Fibroblast of lung (primary cell): ENCODE measurements around the gene PCDHGB4. TPM values are rescaled to one million over a fixed set of nuclear protein-coding genes. Genes with fewer than 3 reads are reported as not detected.
"Not testable (repeated sequence)": the region's sequence is repeated elsewhere in the genome, so short reads cannot be mapped to it uniquely, and the experiment has no call there.

ENCODE experiments used
- DNase-seq, 2 donors: peaks; one replicate each; pipeline versions ENCODE4 v3.0.0 to v3.0.0-alpha.2; 2010; ENCODE audit warnings: low read depth in 2 of 2
- H2AFZ ChIP-seq: 2 replicates; pipeline ENCODE4 v1.5.1; 2012; ENCODE audit warnings: low read length, control low read depth, inconsistent platforms
- H3K27ac ChIP-seq: 2 replicates; pipeline ENCODE4 v1.5.1; 2011; ENCODE audit warnings: low read length, control low read depth; ENCODE audit not compliant: insufficient read depth
- H3K27me3 ChIP-seq: 2 replicates; pipeline ENCODE4 v1.5.1; 2011; ENCODE audit warnings: mild to moderate bottlenecking, low read length; ENCODE audit not compliant: control insufficient read depth, insufficient read depth
- H3K36me3 ChIP-seq: 2 replicates; pipeline ENCODE4 v1.5.1; 2011; ENCODE audit warnings: low read length; ENCODE audit not compliant: control insufficient read depth, insufficient read depth
- H3K4me1 ChIP-seq: 2 replicates; pipeline ENCODE4 v1.5.1; 2011; ENCODE audit warnings: low read length; ENCODE audit not compliant: control insufficient read depth, insufficient read depth; ENCODE audit errors: extremely low read depth
- H3K4me2 ChIP-seq: 2 replicates; pipeline ENCODE4 v1.5.1; 2011; ENCODE audit warnings: low read length, control low read depth; ENCODE audit not compliant: insufficient read depth; ENCODE audit errors: extremely low read depth
- H3K4me3 ChIP-seq, 4 experiments: fragments of 200-600 bp in 1 of 4; sonication (generic) in 1 of 4; replicated peaks in 1 of 4; 2 replicates each; pipeline ENCODE4 v1.5.1; 2011 to 2016; ENCODE audit warnings: low read length in 4 of 4, low read depth in 3 of 4, mild to moderate bottlenecking in 3 of 4, control low read depth in 2 of 4, inconsistent platforms in 1 of 4, mixed read lengths in 1 of 4; ENCODE audit not compliant: insufficient read depth in 1 of 4; ENCODE audit errors: control extremely low read depth in 1 of 4
- H3K79me2 ChIP-seq: 2 replicates; pipeline ENCODE4 v1.5.1; 2012; ENCODE audit warnings: mild to moderate bottlenecking, low read length, inconsistent platforms; ENCODE audit not compliant: control insufficient read depth, insufficient read depth
- H3K9ac ChIP-seq: 2 replicates; pipeline ENCODE4 v1.5.1; 2011; ENCODE audit warnings: mild to moderate bottlenecking, low read length, control low read depth; ENCODE audit not compliant: insufficient read depth
- H3K9me3 ChIP-seq: 2 replicates; pipeline ENCODE4 v1.5.1; 2012; ENCODE audit warnings: low read depth, low read length; ENCODE audit not compliant: control insufficient read depth, insufficient read depth
- H4K20me1 ChIP-seq: 2 replicates; pipeline ENCODE4 v1.5.1; 2011; ENCODE audit warnings: low read length; ENCODE audit not compliant: control insufficient read depth, insufficient read depth; ENCODE audit errors: extremely low read depth
- CTCF ChIP-seq, 2 donors: IDR thresholded peaks in 1 of 2; conservative IDR thresholded peaks in 1 of 2; 1 replicate in 1 of 2; 2 replicates in 1 of 2; pipeline ENCODE4 v1.5.1; 2011 to 2012; ENCODE audit warnings: low read length in 2 of 2, control low read depth in 1 of 2, inconsistent platforms in 1 of 2, low read depth in 1 of 2, mild to moderate bottlenecking in 1 of 2
- EZH2 ChIP-seq: IDR thresholded peaks from 2 replicates; pipeline ENCODE4 v1.5.1; 2012; ENCODE audit warnings: low read length, control low read depth, mild to moderate bottlenecking; ENCODE audit errors: missing control alignments
- polyA plus RNA-seq, 2 donors: library from polyadenylated mRNA; depleted of rRNA in 1 of 2; stranded (reverse) in 1 of 2; unstranded in 1 of 2; fragments of >200 nt; gene quantifications; 2 replicates each; pipeline ENCODE4 v1.2.1, GENCODE V29; 2011 to 2012; ENCODE audit warnings: missing spikeins in 1 of 2
- total RNA-seq: library from RNA; depleted of rRNA; stranded (reverse); fragments of >200 nt; gene quantifications from 2 replicates; pipeline ENCODE4 v1.2.1, GENCODE V29; 2014

PCDHGB4 gene
- total and polyA plus RNA-seq, 2 donors (not counting 1 experiment from before 2014, with no cell fraction given) = 13.3 to 18.3 TPM

GRCh38 chr5:141345327-141345726, 42.2 kb upstream of the PCDHGB4 start:
- TF ChIP-seq EZH2 = no peak
- TF ChIP-seq CTCF (conservative IDR thresholded peaks at IDR 0.05 in 1 of 2, IDR thresholded peaks at IDR 0.05 in 1 of 2; ENCODE audit: low read depth in 1 of 2, low read length in 2 of 2) = no peak
- H3K36me3 ChIP-seq = no peaks in the 10 kb centered on the region
- no peak overlapping the region for H3K27ac ChIP-seq
- no peaks in the 10 kb centered on the region for H4K20me1 ChIP-seq
- peaks cover 7% of the 10 kb centered on the region for H3K27me3 ChIP-seq
- no peak overlapping the region for H2AFZ ChIP-seq
- H3K4me3 ChIP-seq = no peak overlapping the region
- no peaks in the 10 kb centered on the region for H3K4me1 ChIP-seq
- no peak for DNase-seq
- no peak overlapping the region for H3K9ac ChIP-seq
- no peaks in the 10 kb centered on the region for H3K79me2 ChIP-seq
- no peak overlapping the region for H3K4me2 ChIP-seq
- H3K9me3 ChIP-seq = no peaks in the 10 kb centered on the region

- not testable (repeated sequence) for DNase-seq, H3K79me2 ChIP-seq, H3K9me3 ChIP-seq, H3K4me3 ChIP-seq, H3K27ac ChIP-seq, H2AFZ ChIP-seq, H3K4me1 ChIP-seq, H3K36me3 ChIP-seq, H4K20me1 ChIP-seq, H3K4me2 ChIP-seq, H3K9ac ChIP-seq
- peaks cover 10% of the 10 kb centered on the region for H3K27me3 ChIP-seq
Measured at GRCh38 chr5:141346017-141346416, 41.5 kb upstream of the PCDHGB4 start.

- Histone ChIP-seq H2AFZ (peak within 1 kb of the TSS; percentile 22), H3K27me3 (peaks cover 13% of the 10 kb centered on the region), H3K36me3 (no peaks in the 10 kb centered on the region), H3K79me2 (no peaks in the 10 kb centered on the region), H3K4me3 (peak within 1 kb of the TSS; percentile 21 to 50 (median 38)), H3K9me3 (no peaks in the 10 kb centered on the region), H3K4me2 (peak within 1 kb of the TSS; percentile 45), H4K20me1 (no peaks in the 10 kb centered on the region), H3K27ac (no peak within 1 kb of the TSS), H3K9ac (no peak within 1 kb of the TSS), H3K4me1 (no peaks in the 10 kb centered on the region)
- peak; percentile 60 to 64 for DNase-seq
- peak; percentile 53 to 60 for TF ChIP-seq CTCF (conservative IDR thresholded peaks at IDR 0.05 in 1 of 2, IDR thresholded peaks at IDR 0.05 in 1 of 2; ENCODE audit: low read depth in 1 of 2, low read length in 2 of 2)
- TF ChIP-seq EZH2 = no peak
Measured at GRCh38 chr5:141349917-141350619, 37.4 kb upstream of the PCDHGB4 start, which contains the start of gene PCDHGB1. Gene PCDHGB1, plus strand, starts transcription at chr5:141350099. Its CDS starts 162 bp downstream, at chr5:141350261.
